Mesothelial cell of epicardium (in vitro differentiated cells): Measurements from ENCODE around the gene OSBPL6. TPM values are rescaled to one million over a fixed set of nuclear protein-coding genes. Genes with fewer than 3 reads are reported as not detected.
"Not testable (repeated sequence)": the region's sequence is repeated elsewhere in the genome, so short reads cannot be mapped to it uniquely, and the experiment has no call there.

Source experiments
- DNase-seq, 2 experiments: peaks; one replicate each; pipeline ENCODE4 v3.0.0; 2021; ENCODE audit warnings: low spot score in 2 of 2; ENCODE audit not compliant: unreplicated experiment in 2 of 2
- H3K27ac Mint-ChIP-seq: 2 replicates; pipeline ENCODE4 v1.8.0; 2021; ENCODE audit warnings: mixed read lengths
- H3K27me3 Mint-ChIP-seq: 2 replicates; pipeline ENCODE4 v1.8.0; 2021; ENCODE audit warnings: low read depth, mixed read lengths
- H3K36me3 Mint-ChIP-seq: 2 replicates; pipeline ENCODE4 v1.8.0; 2021; ENCODE audit warnings: mixed read lengths
- H3K4me1 Mint-ChIP-seq: 2 replicates; pipeline ENCODE4 v1.8.0; 2021; ENCODE audit warnings: mixed read lengths
- H3K4me3 Mint-ChIP-seq: 2 replicates; pipeline ENCODE4 v1.8.0; 2021; ENCODE audit warnings: mild to moderate bottlenecking, moderate library complexity, mixed read lengths
- H3K9me3 Mint-ChIP-seq: 2 replicates; pipeline ENCODE4 v1.8.0; 2021; ENCODE audit warnings: mixed read lengths
- total RNA-seq: library from RNA; stranded (reverse); gene quantifications from 3 replicates; pipeline ENCODE4 v1.2.1, GENCODE V29; 2021
- TF ChIP-seq, protein P1 (sequence below): fragments of 200-600 bp; sonication (generic); IDR thresholded peaks from one replicate; pipeline ENCODE4 v1.5.0; 2021; ENCODE audit warnings: antibody characterized with exemption; ENCODE audit not compliant: unreplicated experiment

OSBPL6 gene
- 2.1 to 3.1 TPM (median 2.8 TPM) in 3 replicates for total RNA-seq

DNA sequence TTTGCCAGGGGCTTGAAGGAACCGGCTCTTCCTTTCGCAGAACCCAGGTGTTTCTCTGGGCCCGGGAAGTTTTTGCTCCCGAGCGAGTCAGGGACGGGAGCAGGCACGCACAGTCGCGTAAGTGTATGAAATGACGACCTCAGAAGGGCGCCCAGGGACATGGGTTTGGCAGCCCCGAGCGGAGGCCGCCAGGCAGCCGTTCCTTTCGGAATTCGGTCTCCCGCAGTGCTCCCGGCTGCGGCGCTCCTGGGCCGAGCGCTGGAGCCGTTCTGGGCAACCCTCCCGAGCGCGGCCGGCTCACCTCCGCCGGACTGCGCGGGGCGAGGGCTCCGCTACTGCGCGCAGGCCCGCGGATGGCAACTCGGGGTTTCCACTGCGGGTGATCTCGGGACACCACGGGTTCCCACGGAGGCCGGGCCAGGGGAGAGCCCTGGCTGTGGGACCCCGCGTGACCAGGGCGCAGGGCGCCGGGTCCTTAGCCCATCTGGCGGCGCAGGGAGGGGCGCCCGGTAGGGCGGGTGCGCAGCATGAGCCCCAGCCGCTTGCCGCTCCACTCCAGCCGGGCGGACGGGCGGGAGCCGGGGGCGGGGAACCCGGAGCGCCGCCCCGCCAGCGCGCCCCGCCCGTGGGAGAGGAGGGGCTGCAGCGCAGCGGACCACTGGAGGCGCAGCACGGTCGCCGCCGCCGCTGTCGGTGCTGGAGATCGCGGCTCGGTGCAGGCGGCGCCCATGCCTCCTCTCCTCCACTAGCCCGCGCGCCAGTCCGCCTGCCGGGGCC lies at the start of gene OSBPL6:
TSS of gene OSBPL6 (plus strand) at position 690 of the 777 bp plus-strand sequence. CDS start 111,673 bp downstream, outside the sequence.
- Mint-ChIP-seq H3K4me1 (peaks cover 10% of the 10 kb centered on the region), H3K27me3 (peaks cover 51% of the 10 kb centered on the region), H3K27ac (no peak within 1 kb of the TSS), H3K9me3 (no peaks in the 10 kb centered on the region), H3K36me3 (no peaks in the 10 kb centered on the region), H3K4me3 (peak within 1 kb of the TSS; percentile 76)
- TF ChIP-seq, protein P1, sequence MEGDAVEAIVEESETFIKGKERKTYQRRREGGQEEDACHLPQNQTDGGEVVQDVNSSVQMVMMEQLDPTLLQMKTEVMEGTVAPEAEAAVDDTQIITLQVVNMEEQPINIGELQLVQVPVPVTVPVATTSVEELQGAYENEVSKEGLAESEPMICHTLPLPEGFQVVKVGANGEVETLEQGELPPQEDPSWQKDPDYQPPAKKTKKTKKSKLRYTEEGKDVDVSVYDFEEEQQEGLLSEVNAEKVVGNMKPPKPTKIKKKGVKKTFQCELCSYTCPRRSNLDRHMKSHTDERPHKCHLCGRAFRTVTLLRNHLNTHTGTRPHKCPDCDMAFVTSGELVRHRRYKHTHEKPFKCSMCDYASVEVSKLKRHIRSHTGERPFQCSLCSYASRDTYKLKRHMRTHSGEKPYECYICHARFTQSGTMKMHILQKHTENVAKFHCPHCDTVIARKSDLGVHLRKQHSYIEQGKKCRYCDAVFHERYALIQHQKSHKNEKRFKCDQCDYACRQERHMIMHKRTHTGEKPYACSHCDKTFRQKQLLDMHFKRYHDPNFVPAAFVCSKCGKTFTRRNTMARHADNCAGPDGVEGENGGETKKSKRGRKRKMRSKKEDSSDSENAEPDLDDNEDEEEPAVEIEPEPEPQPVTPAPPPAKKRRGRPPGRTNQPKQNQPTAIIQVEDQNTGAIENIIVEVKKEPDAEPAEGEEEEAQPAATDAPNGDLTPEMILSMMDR = no peak
- DNase-seq = peak; percentile 70 to 78

DNA sequence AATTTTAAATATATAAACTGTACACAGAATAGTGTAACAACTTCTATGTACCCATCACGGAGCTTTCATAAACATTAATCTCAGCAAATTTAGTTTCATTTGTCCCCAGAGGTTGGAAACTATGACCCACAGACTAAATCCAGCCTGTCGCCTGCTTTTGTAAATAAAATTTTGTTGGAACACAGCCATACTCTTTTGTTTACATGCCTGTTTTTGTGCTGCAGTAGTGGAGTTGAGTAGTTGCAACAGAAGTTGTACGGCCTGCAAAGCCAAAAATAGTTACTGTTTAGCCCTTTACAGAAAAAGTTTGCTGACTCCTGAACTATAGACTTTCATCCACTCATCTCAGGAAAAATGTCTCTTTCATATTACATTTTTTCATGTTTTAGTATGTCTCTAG lies 42.3 kb upstream of the OSBPL6 start:
- Mint-ChIP-seq H3K9me3 (peaks cover 12% of the 10 kb centered on the region), H3K4me3 (no peak overlapping the region), H3K36me3 (peaks cover 4% of the 10 kb centered on the region), H3K27me3 (no peaks in the 10 kb centered on the region), H3K4me1 (no peaks in the 10 kb centered on the region), H3K27ac (no peak overlapping the region)
- DNase-seq = no peak
- TF ChIP-seq, protein P1 = no peak

DNA sequence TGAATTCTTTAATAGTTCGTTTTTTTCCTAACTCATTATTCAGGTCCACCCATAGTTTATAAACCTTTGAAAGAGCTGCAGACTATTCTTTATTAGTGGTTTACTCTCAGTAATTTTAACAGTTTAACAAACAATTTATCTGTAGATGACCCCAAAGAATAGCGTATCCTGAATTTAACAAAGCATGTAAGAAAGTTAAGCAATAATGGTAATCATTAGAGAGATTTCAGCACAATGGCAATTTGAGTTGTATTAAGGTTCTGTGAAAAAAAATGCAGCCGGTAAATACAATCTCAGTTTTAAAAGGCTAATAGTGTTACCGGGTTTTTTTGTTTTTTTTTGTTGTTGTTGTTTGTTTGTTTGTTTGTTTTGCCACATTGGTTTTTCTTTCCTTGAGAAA lies 41.8 kb upstream of the OSBPL6 start:
- Mint-ChIP-seq H3K4me1 (no peaks in the 10 kb centered on the region), H3K27ac (no peak overlapping the region), H3K27me3 (no peaks in the 10 kb centered on the region), H3K9me3 (peaks cover 12% of the 10 kb centered on the region), H3K36me3 (peaks cover 4% of the 10 kb centered on the region), H3K4me3 (no peak overlapping the region)
- TF ChIP-seq, protein P1 = no peak
- DNase-seq = no peak

DNA sequence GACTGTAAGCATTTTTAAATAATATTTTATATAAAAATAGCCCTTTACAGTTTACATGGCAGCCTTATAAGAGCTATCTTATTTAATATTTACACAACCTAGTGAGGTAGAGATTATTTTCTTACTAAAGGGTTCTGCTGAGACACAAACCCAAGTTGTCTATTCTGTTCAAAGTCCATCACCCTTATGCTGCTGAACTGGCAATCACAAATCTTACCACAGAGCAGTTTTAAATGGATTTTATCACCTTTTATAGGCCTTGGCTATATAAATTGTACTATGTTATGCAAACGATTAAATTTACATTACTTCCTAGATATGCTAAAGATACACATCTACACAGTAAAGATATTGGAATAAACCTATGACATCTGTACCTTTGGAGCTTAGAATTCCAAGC lies 41.3 kb upstream of the OSBPL6 start:
- H3K9me3 Mint-ChIP-seq = peaks cover 12% of the 10 kb centered on the region
- no peaks in the 10 kb centered on the region for H3K4me1 Mint-ChIP-seq
- H3K27ac Mint-ChIP-seq = no peak overlapping the region
- DNase-seq = no peak
- peaks cover 4% of the 10 kb centered on the region for H3K36me3 Mint-ChIP-seq
- no peak overlapping the region for H3K4me3 Mint-ChIP-seq
- H3K27me3 Mint-ChIP-seq = no peaks in the 10 kb centered on the region
- TF ChIP-seq, protein P1 = no peak

DNA sequence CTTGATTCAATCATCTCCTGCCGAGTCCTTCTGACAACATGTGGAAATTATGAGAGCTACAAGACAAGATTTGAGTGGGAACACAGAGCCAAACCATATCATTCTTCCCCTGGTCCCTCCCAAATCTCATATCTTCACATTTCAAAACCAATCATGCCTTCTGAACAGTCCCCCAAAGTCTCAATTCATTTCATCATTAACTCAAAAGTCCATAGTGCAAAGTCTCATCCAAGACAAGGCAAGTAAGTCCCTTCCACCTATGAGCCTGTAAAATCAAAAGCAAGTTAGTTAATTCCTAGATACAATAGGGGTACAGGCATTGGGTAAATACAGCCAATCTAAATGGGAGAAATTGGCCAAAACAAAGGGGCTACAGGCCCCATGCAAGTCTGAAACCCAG lies 40.4 kb upstream of the OSBPL6 start:
- H3K4me1 Mint-ChIP-seq, H3K4me3 Mint-ChIP-seq, H3K27ac Mint-ChIP-seq, H3K27me3 Mint-ChIP-seq, DNase-seq, H3K36me3 Mint-ChIP-seq: not testable (repeated sequence)
- peaks cover 12% of the 10 kb centered on the region for H3K9me3 Mint-ChIP-seq

DNA sequence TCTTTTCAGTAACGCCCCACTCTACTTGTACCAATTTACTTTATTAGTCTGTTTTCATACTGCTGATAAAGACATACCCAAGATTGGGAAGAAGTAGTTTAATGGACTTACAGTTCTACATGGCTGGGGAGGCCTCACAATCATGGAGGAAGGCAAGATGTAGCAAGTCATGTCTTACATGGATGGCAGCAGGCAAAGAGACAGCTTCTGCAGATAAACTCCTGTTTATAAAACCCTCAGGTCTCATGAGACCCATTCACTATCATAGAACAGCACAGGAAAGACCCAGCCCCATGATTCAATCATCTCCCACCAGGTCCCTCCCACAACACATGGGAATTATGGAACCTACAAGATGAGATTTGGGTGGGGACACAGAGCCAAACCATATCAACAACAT lies 38.8 kb upstream of the OSBPL6 start:
- Mint-ChIP-seq H3K27ac (no peak overlapping the region), H3K36me3 (peaks cover 4% of the 10 kb centered on the region), H3K27me3 (no peaks in the 10 kb centered on the region), H3K4me3 (no peak overlapping the region), H3K9me3 (peaks cover 12% of the 10 kb centered on the region), H3K4me1 (no peaks in the 10 kb centered on the region)
- TF ChIP-seq, protein P1 = no peak
- no peak for DNase-seq
